Measurements from ENCODE around the gene TMEM229A.
"Not testable (repeated sequence)": the region's sequence is repeated elsewhere in the genome, so short reads cannot be mapped to it uniquely, and the experiment has no call there.

TMEM229A gene

DNA sequence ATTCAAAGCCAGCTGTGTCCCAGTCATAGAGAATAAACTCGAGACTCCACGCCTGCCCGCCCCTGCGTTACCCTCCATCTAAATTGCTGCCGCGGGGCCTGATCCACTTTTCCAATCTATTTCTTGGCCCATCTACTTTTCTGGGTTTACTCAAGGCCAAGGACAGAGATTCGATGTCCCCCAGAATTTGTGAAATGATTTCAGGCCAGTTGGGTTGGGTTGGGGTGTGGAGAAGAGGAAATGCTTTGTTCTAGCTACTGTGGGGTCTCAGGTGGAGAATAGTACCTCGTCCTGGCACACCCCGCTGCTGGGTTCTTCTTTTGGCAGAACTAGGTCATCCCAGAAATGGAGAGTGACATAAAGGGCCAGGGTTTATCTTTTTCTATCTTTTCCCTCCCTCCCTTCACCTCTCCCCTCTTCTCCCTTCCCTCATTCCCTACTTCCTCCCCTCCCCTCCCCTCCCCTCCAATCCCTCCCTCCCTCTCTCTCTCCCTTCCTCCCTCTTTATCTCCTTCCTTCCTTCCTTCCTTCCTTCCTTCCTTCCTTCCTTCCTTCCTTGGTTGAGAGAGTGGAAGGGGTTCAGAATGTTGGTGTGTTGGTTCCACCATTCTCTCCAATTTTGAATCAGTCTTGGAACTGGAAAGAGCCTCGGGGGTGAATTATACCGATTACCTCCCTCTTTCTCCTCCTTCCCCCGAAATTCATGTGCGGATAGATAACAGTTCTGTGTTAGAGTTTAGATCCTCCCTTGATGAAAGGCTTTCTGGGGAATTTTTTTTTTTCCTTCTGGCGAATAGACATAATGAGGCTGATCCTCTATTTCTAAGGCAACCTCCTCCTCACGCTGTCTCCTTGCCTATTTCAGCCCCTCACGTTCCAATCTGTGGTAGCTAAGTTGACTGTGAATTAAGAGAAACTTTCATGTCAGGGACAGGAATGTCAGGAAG, 1.2 kb upstream of the TMEM229A start:
- intact Hi-C loops (cut with DNase I) = loop anchor here (10.0 kb wide), 1 partner anchor 51 kb away; no protein-coding TSS in a partner anchor
- peak in 5 of 42 donors; percentile 9 to 41 (median 15) for DNase-seq

DNA sequence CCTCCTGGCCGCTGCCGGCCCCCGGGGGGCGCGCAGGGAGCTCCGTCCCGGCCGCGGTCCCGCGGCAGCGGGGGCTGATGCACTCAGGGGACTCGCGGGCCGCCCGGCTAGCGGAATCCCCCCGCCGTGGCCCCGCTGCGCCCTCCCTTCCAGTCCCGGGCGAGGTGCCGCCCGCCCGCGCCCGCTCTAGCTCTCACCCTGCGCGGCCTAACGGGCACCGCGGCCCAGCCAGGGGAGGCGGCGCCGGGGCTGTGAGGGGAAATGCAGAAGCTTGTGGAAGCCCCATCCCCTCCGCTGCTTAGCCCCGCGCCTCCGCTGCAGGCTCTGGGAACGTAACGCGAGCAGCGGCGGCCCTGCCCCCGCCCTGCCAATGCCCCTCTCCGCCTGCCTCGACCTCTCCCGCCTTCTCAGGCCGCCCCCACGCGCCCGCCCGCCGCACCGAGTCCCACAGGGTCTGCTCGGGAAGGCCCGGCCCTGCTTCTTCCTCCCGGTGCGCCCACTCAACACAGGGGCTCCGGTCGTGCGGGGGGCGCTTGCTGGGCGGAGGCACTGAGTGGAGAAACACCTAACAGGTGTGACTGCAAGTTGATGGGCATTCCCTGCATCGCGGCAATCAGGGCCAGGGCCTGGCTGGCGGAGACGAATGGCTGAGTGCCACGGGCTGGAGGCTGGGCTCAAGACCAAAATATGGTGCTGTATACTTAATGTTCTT, 384 bp upstream of the TMEM229A start:
- DNase-seq = peak; percentile 40 to 90 (median 77)
- intact Hi-C loops (cut with DNase I) = loop anchor here (10.0 kb wide), 1 partner anchor 52 kb away; no protein-coding TSS in a partner anchor

DNA sequence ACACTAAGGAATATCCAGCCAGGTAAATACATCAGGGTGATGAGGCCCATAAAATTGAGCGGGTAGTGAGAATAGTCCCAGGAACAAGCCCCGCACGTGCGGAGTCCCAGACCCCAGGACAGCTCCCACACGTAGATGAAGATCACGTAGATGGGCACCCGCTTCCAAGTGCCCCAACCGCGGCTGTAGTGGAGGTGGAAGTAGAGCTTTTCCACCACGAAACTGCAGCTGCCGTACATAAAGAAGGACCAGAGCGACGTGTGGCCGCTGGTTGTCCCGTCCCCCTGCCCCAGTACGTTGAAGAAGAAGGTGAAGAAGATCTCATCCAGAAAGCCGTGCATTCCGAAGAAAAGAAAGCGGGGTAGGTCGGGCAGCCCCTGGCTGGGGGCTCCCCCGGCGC, 948 bp downstream of the TMEM229A start:
- intact Hi-C loops (cut with DNase I) = loop anchor here (10.0 kb wide), 1 partner anchor 53 kb away; no protein-coding TSS in a partner anchor
- DNase-seq = peak in 35 of 42 donors; percentile 9 to 66 (median 33)

DNA sequence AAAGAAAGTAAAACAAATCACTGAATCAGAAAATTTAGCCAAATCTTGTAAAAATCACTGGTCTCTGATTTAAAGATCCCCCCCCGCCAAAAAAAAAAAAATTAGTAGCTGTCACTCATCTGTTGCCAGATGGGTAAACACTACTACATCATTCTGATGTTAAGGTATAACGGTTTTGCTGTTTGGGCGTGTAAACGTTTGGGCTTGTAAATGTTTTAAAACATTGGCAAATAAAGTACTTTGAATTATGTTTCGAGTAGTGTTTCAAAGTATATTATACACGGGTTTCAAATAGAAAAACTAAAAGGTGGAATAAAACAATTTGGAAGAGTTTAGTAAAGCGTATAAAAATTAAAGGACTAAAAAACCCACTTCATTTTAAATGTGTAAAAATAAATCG, 1.5 kb downstream of the TMEM229A start:
- intact Hi-C loops (cut with DNase I) = loop anchor here (10.0 kb wide), 1 partner anchor 53 kb away; no protein-coding TSS in a partner anchor
- DNase-seq = no peak

DNA sequence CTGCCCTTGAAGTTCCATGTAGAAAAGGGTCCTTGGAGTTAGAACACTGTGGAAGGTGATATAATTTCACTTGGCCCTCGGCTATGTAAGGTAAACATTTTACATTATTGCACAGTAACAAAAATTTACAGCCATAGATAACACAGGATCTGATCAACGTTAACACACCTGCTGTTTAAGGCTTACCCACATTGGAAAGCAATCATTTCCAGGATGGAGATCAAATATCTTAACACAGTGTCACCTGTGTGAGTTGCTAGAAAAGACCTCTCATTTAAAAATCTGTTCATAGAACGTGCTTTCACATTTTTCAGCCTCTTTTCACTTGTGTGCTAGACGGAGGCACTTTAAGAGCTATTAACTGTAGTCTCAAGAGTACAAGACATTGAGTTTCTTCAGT, 1.9 kb downstream of the TMEM229A start:
- no peak for DNase-seq
- intact Hi-C loops (cut with DNase I) = loop anchor here (10.0 kb wide), 1 partner anchor 54 kb away; no protein-coding TSS in a partner anchor

DNA sequence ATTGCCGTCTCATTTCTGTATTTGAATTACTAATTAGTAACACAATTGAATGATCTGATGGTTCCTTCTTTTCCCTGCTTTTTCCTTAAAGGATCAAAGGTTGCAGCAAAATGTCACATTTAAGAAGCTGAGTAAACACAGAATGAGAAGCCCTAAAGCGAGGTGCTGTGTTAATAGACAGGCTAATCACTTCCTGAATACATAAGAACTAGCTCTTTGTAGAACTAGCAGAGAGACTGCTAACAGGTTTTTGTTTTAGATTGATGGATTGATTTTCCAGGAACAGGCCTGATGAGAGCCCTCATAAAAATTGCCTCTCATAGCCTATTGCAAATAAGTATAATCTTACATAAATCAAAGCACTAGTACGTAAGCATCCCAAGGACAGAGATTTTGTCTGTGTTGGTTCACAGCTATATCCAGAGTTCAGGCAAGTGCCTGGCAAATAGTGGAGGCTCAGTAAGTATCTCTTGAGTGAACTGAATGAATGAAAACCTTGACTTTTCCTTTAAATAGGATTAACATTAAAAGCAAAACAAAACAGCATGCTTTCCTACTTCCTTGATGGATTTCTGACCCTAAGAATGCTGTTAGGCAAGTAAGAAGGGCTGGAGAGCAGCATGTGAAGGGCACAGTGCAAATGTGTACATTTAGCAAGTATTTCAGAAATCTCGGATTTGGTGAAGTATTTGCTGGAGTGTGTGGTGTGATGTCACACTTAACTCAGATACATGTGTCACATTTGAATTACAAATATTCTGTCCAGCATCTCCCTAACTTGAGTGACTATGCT, 3.3 kb downstream of the TMEM229A start:
- no peak for DNase-seq
- intact Hi-C loops (cut with DNase I) = loop anchor here (10.0 kb wide), 1 partner anchor 55 kb away; no protein-coding TSS in a partner anchor

DNA sequence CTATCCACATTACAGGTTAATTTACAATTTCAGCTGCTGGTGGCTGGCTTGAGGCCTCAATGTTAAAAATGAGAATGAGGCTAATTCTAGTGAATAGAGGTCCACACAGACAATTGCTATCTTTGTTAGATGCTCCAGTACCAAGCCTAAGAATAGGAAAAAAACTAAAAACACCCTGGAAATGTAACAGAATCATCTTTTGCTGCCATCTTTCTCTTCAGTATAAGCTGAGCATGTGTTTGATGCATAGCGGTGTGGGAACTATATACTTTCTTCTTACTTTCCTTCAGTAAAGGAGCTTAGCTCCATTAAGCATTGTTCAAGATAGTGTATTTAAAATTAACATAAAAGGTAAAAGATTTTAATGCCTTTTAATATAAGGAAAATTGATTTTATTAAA, 5.6 kb downstream of the TMEM229A start:
- DNase-seq = no peak
- intact Hi-C loops (cut with DNase I) = no loop called here

DNA sequence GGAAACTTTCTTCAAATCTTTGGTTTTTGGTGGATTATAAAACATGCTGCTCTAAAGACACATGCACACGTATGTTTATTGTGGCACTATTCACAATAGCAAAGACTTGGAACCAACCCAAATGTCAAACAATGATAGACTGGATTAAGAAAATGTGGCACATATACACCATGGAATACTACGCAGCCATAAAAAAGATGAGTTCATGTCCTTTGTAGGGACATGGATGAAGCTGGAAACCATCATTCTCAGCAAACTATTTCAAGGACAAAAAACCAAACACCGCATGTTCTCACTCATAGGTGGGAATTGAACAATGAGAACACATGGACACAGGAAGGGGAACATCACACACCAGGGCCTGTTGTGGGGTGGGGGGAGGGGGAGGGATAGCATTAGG, 8.5 kb downstream of the TMEM229A start:
- DNase-seq; intact Hi-C loops (cut with DNase I): not testable (repeated sequence)

DNA sequence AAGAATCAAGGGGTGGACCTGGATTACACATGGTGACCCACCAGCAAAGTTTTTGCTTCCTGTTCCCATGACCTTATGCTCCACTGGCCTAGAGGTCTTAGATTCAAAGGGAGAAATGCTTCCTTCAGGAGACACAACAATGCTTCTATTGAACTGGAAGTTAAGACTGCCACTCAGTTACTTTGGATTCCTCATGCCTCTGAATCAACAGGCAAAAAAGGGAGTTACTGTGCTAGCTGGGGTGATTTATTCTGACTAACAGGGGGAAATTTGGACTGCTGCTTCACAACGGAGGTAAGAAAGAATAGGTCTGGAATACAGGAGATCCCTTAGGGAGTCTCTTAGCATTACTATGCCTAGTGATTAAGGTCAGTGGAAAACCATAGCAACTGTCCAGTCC, 10.3 kb downstream of the TMEM229A start:
- intact Hi-C loops (cut with DNase I) = no loop called here
- DNase-seq = no peak

DNA sequence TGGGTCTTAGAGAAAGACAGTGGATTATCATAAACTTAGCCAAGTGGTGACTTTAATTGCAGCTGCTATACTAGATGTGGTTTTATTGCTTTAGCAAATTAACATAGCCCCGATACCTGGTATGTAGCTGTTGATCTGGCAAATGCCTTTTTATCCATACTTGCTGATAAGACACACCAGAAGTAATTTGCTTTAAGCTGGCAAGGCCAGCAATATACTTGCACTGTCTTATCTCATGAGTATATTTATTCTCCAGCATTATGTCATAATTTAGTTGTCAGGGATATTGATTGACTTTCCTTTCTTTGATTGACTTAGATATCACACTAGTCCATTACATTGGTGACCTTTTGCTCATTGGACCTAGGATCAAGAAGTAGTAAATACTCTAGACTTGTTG, 12.8 kb downstream of the TMEM229A start:
- intact Hi-C loops (cut with DNase I) = no loop called here
- DNase-seq = no peak

DNA sequence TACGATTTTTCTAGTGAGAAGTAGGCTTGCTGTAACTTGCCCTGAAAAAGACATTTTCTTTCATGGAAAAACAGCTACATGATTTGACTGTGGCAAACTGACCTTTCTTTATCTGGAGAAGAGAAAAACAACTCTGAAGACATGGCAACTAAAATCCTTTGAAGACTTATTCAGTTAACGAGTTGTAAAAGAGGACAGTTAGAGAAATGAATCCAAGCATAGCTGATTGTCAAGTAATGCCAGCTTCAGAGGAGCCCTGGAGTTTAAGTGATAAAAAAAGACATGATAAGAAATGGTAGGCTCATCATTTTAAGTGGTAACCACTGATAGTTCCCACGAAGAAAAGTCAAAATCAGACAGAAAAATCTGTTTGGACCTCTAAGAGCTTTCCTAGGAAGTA, 19.6 kb downstream of the TMEM229A start:
- intact Hi-C loops (cut with DNase I) = no loop called here
- no peak for DNase-seq

DNA sequence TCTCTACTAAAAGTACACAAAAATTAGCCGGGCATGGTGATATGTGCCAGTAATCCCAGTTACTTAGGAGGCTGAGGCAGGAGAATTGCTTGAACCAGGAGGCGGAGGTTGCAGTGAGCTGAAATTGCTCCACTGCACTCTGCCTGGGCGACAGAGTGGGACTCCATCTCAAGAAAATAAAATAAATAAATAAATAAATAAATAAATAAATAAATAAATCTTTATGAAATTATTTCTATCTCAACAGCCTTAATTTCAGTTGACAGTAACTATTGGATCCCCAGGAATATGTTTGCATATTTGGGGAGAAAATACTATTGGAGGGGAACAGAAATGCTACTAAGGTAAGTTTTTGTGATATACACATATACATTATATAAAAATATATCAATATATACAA, 20.0 kb downstream of the TMEM229A start:
- no peak for DNase-seq
- intact Hi-C loops (cut with DNase I) = no loop called here

DNA sequence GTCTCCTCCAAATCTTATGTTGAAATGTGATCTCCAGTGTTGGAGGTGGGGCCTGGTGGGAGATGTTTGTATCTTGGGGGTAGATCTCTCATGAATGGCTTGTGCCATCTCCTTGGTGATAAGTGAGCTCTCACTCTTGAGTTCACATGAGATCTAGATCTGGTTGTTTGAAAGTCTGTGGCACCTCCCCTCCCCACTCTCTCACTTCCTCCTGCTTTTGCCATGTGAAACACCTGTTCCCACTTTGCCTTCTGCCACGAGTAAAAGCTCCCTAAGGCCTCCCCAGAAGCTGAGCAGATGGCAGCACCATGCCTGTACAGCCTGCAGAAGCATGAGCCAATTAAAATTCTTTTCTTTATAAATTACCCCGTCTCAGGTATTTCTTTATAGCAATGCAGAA, 23.5 kb downstream of the TMEM229A start:
- no peak for DNase-seq
- intact Hi-C loops (cut with DNase I) = no loop called here

DNA sequence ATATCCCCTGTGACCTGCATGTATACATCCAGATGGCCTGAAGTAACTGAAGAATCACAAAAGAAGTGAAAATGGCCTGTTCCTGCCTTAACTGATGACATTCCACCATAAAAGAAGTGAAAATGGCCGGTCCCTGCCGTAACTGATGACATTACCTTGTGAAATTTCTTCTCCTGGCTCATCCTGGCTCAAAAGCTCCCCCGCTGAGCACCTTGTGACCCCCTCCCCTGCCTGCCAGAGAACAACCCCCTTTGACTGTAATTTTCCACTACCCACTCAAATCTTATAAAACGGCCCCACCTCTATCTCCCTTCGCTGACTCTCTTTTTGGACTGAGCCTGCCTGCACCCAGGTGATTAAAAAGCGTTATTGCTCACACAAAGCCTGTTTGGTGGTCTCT, 24.6 kb downstream of the TMEM229A start:
- intact Hi-C loops (cut with DNase I); DNase-seq: not testable (repeated sequence)

DNA sequence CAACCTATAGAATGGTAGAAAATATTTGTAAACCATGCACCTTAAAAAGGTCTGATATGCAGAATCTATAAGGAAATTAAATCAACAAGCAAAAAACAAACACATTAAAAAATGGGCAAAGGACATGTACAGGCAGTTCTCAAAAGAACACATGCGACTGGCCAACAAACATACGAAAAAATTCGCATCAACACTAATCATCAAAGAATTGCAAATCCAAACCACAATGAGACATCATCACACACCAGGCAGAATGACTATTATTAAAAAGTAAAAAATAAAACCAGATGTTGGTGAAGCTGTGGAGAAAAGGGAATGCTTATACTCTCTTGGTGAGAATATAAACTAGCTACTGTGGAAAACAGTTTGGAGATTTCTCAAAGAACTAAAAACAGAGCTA, 33.2 kb downstream of the TMEM229A start:
- no peak for DNase-seq
- intact Hi-C loops (cut with DNase I) = no loop called here

DNA sequence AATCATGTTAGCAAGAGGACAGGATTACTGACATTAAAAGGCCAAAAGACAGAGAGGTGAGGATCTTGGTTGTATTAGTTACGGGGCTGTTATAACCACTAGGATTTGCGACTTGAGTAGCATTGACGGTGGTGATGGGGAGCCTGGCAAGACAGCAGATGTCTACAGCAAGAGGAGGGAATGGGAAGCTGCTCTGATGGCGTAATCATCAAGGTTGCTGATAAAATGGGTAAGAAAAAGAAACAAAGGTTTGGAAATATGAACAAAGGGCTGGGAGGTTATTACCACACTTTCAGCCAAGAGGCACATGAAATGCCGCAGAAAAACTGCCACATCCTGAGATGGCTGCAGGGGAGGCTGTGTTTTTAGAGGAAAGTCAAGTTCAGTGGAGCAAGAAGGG, 33.9 kb downstream of the TMEM229A start:
- DNase-seq = no peak
- intact Hi-C loops (cut with DNase I) = no loop called here

DNA sequence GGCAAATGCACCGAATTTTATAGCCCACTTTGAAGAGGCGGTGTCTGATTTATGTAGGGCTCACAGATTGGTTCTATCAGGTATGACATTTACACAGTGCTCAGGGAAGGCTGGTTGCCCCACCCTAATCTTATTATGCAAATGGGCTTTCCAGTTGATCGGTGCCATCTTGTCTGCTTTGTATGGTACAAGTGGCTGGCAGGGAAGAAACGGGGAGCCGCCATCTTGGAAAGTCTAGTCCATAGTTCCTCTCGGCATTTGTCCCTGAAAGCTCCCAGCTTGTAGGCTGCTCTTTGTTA, 36.6 kb downstream of the TMEM229A start:
- no peak for DNase-seq
- intact Hi-C loops (cut with DNase I) = no loop called here

DNA sequence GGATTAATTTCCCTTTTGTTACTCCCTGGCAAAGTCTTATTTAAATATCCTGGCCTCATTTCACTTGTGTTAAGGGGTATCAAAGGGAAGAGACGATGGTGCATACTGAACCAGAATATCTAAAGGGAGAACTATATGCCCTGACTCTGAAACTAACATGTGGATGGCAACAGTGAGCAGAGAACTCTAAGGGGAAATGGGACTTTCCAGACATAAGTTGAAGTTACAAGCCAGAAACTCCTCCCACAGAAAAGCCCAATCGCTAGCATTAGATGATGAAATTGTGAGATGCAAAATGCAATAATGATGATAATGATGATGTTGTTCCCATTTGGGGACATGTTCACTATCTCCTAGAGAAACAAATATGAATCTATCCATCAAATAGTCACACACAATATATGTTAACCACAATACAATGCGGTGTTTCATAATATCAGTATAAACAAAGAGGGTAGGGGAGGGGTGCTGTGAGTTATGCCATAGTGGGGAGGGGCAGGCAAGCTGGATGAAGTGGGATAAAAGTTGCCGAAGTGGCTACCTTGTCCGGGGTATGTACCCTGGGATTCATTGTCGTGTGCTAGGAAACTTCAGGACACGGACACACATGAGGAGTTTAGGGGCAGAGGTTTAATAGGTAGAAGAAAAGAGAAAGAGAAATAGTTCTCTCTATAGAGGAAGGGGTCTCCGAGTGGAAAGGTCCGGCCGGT, 37.1 kb downstream of the TMEM229A start:
- no peak for DNase-seq
- intact Hi-C loops (cut with DNase I) = no loop called here

DNA sequence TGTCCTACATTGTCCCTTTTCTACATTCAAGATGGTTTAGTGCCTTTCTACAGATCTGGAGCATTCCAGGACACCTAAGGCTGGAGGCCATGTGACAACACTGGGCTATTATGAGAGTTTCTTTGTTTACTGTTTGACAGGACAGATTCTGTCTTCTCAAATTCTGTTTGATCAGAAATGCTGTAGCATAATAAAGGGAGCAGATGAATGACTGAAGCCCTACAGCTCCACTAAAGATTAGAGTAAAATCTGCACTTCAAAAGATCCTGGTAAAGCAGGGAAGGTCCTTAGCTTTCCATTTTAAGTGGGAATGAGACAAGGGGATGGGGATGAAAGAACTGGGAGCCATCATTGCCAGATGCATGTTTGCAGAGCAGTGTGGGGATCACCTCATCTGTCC, 38.4 kb downstream of the TMEM229A start:
- intact Hi-C loops (cut with DNase I) = no loop called here
- DNase-seq = peak in 13 of 42 donors; percentile 6 to 60 (median 33)
